Activated CD8-positive, alpha-beta T cell treated with anti-CD3 and anti-CD28 coated beads, Interleukin-2, amount 10 ng/mL, durations not matched to agents 7 days and 5 days (primary cell): ENCODE measurements around the gene DNAI2. TPM values are rescaled to one million over a fixed set of nuclear protein-coding genes. Genes with fewer than 3 reads are reported as not detected.
A peak's percentile ranks its signal among the peaks of the same experiment; 100 is the strongest.
"Not testable (repeated sequence)": the region's sequence is repeated elsewhere in the genome, so short reads cannot be mapped to it uniquely, and the experiment has no call there.

Experiments
- ATAC-seq: fragments of 150-1000 bp; cut with Tn5 transposase; one replicate; pipeline ENCODE4 v1.10.0; 2021; ENCODE audit warnings: moderate library complexity
- CTCF ChIA-PET: fragments of 350-600 bp; sonication (Branson Sonifier 250); formaldehyde crosslinking; loops from one replicate; lab custom pipeline; 2021; ENCODE audit warnings: antibody characterized with exemption; lab: Charles Lee
- POLR2A ChIA-PET: fragments of 350-600 bp; sonication (Branson Sonifier 250); formaldehyde crosslinking; loops from one replicate; lab custom pipeline; 2021; ENCODE audit warnings: antibody characterized with exemption; lab: Charles Lee
- DNase-seq: peaks from one replicate; pipeline ENCODE4 v3.0.0-alpha.2; 2020
- H3K27ac Mint-ChIP-seq: one replicate; pipeline ENCODE4 v1.8.0; 2021; ENCODE audit warnings: mild to moderate bottlenecking, mixed read lengths
- H3K27me3 Mint-ChIP-seq: one replicate; pipeline ENCODE4 v1.8.0; 2021; ENCODE audit warnings: low read depth, mixed read lengths
- H3K36me3 Mint-ChIP-seq: one replicate; pipeline ENCODE4 v1.8.0; 2021; ENCODE audit warnings: low read depth, mixed read lengths
- H3K4me1 Mint-ChIP-seq: one replicate; pipeline ENCODE4 v1.8.0; 2021; ENCODE audit warnings: low read depth, mixed read lengths
- H3K4me3 Mint-ChIP-seq: one replicate; pipeline ENCODE4 v1.8.0; 2021; ENCODE audit warnings: mild to moderate bottlenecking, mixed read lengths
- H3K9me3 Mint-ChIP-seq: one replicate; pipeline ENCODE4 v1.8.0; 2022; ENCODE audit warnings: mixed read lengths; ENCODE audit not compliant: insufficient read depth
- total RNA-seq, 2 experiments: library from RNA; stranded (reverse); gene quantifications; one replicate each; pipeline ENCODE4 v1.2.3, GENCODE V29; 2021

The DNAI2 gene
- total RNA-seq, 2 experiments from 2014 or later: 0.52 to 0.84 TPM

GRCh38 chr17:74249590-74250270, 24.3 kb upstream of the DNAI2 start:
- H3K27me3 Mint-ChIP-seq: no peaks in the 10 kb centered on the region
- H3K9me3 Mint-ChIP-seq: no peaks in the 10 kb centered on the region
- no peak overlapping the region for H3K27ac Mint-ChIP-seq
- CTCF ChIA-PET: interaction anchor here (1.0 to 1.4 kb wide), 4 partner anchors 24 to 41 kb away, joined by 3 read pairs; partner anchors contain the start of gene DNAI2
- ATAC-seq (peak; percentile 24), DNase-seq (no peak)
- no peak overlapping the region for H3K4me3 Mint-ChIP-seq
- no peaks in the 10 kb centered on the region for H3K4me1 Mint-ChIP-seq
- POLR2A ChIA-PET: no interaction called here
- H3K36me3 Mint-ChIP-seq: no peaks in the 10 kb centered on the region

- ChIA-PET POLR2A (no interaction called here), CTCF (interaction anchor here (1.0 to 1.4 kb wide), 3 partner anchors 24 to 42 kb away, joined by 3 read pairs; partner anchors contain the start of gene DNAI2)
- Mint-ChIP-seq H3K4me3 (no peak overlapping the region), H3K27me3 (no peaks in the 10 kb centered on the region), H3K9me3 (no peaks in the 10 kb centered on the region), H3K27ac (no peak overlapping the region), H3K4me1 (no peaks in the 10 kb centered on the region), H3K36me3 (no peaks in the 10 kb centered on the region)
- ATAC-seq: no peak
- no peak for DNase-seq
These were observed 23.6 kb upstream of the DNAI2 start for GRCh38 chr17:74250324-74250995.

- Mint-ChIP-seq H3K4me3 (no peak overlapping the region), H3K4me1 (no peaks in the 10 kb centered on the region), H3K27ac (no peak overlapping the region), H3K27me3 (no peaks in the 10 kb centered on the region), H3K36me3 (no peaks in the 10 kb centered on the region), H3K9me3 (no peaks in the 10 kb centered on the region)
- POLR2A ChIA-PET: no interaction called here
- ATAC-seq (no peak), DNase-seq (no peak)
- CTCF ChIA-PET: interaction anchor here (1.4 kb wide), 1 partner anchor 40 kb away, joined by 3 read pairs; no protein-coding TSS in a partner anchor
These were observed 23.0 kb upstream of the DNAI2 start for GRCh38 chr17:74251051-74251450.

GRCh38 chr17:74251569-74251968, 22.5 kb upstream of the DNAI2 start:
- POLR2A ChIA-PET: no interaction called here

GRCh38 chr17:74252211-74252610, 21.8 kb upstream of the DNAI2 start:
- Mint-ChIP-seq H3K4me1 (no peaks in the 10 kb centered on the region), H3K4me3 (no peak overlapping the region), H3K27ac (no peak overlapping the region), H3K9me3 (no peaks in the 10 kb centered on the region), H3K36me3 (no peaks in the 10 kb centered on the region), H3K27me3 (no peaks in the 10 kb centered on the region)
- DNase-seq (no peak), ATAC-seq (no peak)
- POLR2A ChIA-PET: no interaction called here
- CTCF ChIA-PET: no interaction called here

More at GRCh38 chr17:74251569-74251968, 22.5 kb upstream of the DNAI2 start:
- H3K36me3 Mint-ChIP-seq: no peaks in the 10 kb centered on the region
- ATAC-seq (no peak), DNase-seq (no peak)
- no peak overlapping the region for H3K4me3 Mint-ChIP-seq
- CTCF ChIA-PET: no interaction called here
- no peaks in the 10 kb centered on the region for H3K4me1 Mint-ChIP-seq
- no peaks in the 10 kb centered on the region for H3K9me3 Mint-ChIP-seq
- no peak overlapping the region for H3K27ac Mint-ChIP-seq
- no peaks in the 10 kb centered on the region for H3K27me3 Mint-ChIP-seq

GRCh38 chr17:74253036-74253435, 21.0 kb upstream of the DNAI2 start:
- no peak overlapping the region for H3K4me3 Mint-ChIP-seq
- no peak for ATAC-seq
- no peak overlapping the region for H3K27ac Mint-ChIP-seq
- no peak for DNase-seq
- POLR2A ChIA-PET: no interaction called here
- H3K36me3 Mint-ChIP-seq: no peaks in the 10 kb centered on the region
- no peaks in the 10 kb centered on the region for H3K4me1 Mint-ChIP-seq
- CTCF ChIA-PET: no interaction called here
- H3K27me3 Mint-ChIP-seq: no peaks in the 10 kb centered on the region
- H3K9me3 Mint-ChIP-seq: no peaks in the 10 kb centered on the region

- ATAC-seq: no peak
- POLR2A ChIA-PET: no interaction called here
- Mint-ChIP-seq H3K9me3 (no peaks in the 10 kb centered on the region), H3K4me1 (no peaks in the 10 kb centered on the region), H3K36me3 (no peaks in the 10 kb centered on the region), H3K27ac (no peak overlapping the region), H3K27me3 (no peaks in the 10 kb centered on the region), H3K4me3 (no peak overlapping the region)
- CTCF ChIA-PET: interaction anchor here (2.1 kb wide), 1 partner anchor 58 kb away, joined by 6 read pairs; no protein-coding TSS in a partner anchor
- DNase-seq: no peak
These were observed 16.7 kb upstream of the DNAI2 start for GRCh38 chr17:74257311-74257710.

GRCh38 chr17:74259667-74260524, 14.1 kb upstream of the DNAI2 start:
- ATAC-seq (no peak), DNase-seq (no peak)
- Mint-ChIP-seq H3K4me1 (no peaks in the 10 kb centered on the region), H3K4me3 (no peak overlapping the region), H3K27ac (no peak overlapping the region), H3K36me3 (no peaks in the 10 kb centered on the region), H3K27me3 (no peaks in the 10 kb centered on the region), H3K9me3 (no peaks in the 10 kb centered on the region)
- CTCF ChIA-PET: no interaction called here
- POLR2A ChIA-PET: no interaction called here

GRCh38 chr17:74260525-74260850, 13.5 kb upstream of the DNAI2 start:
- H3K27me3 Mint-ChIP-seq: no peaks in the 10 kb centered on the region
- DNase-seq: no peak
- CTCF ChIA-PET: interaction anchor here (0.7 kb wide), 1 partner anchor 31 kb away, joined by 3 read pairs; no protein-coding TSS in a partner anchor

GRCh38 chr17:74262601-74263000, 11.4 kb upstream of the DNAI2 start:
- Mint-ChIP-seq H3K4me1 (no peaks in the 10 kb centered on the region), H3K27ac (no peak overlapping the region), H3K27me3 (peaks cover 5% of the 10 kb centered on the region), H3K36me3 (no peaks in the 10 kb centered on the region), H3K4me3 (no peak overlapping the region), H3K9me3 (no peaks in the 10 kb centered on the region)
- DNase-seq: no peak
- POLR2A ChIA-PET: no interaction called here
- ATAC-seq: no peak
- CTCF ChIA-PET: no interaction called here

More at GRCh38 chr17:74260525-74260850, 13.5 kb upstream of the DNAI2 start:
- POLR2A ChIA-PET: no interaction called here
- ATAC-seq: no peak
- H3K9me3 Mint-ChIP-seq: no peaks in the 10 kb centered on the region
- no peaks in the 10 kb centered on the region for H3K36me3 Mint-ChIP-seq
- no peak overlapping the region for H3K4me3 Mint-ChIP-seq
- H3K27ac Mint-ChIP-seq: no peak overlapping the region
- no peaks in the 10 kb centered on the region for H3K4me1 Mint-ChIP-seq

GRCh38 chr17:74267054-74267453, 7.0 kb upstream of the DNAI2 start:
- POLR2A ChIA-PET, CTCF ChIA-PET, ATAC-seq: not testable (repeated sequence)

GRCh38 chr17:74267579-74267978, 6.5 kb upstream of the DNAI2 start:
- DNase-seq: no peak
- CTCF ChIA-PET: no interaction called here

More at GRCh38 chr17:74267054-74267453, 7.0 kb upstream of the DNAI2 start:
- H3K9me3 Mint-ChIP-seq, H3K27ac Mint-ChIP-seq, H3K36me3 Mint-ChIP-seq, H3K4me3 Mint-ChIP-seq, H3K4me1 Mint-ChIP-seq, DNase-seq: not testable (repeated sequence)
- H3K27me3 Mint-ChIP-seq: peaks cover 11% of the 10 kb centered on the region

More at GRCh38 chr17:74267579-74267978, 6.5 kb upstream of the DNAI2 start:
- no peaks in the 10 kb centered on the region for H3K4me1 Mint-ChIP-seq
- no peak for ATAC-seq
- no peak overlapping the region for H3K27ac Mint-ChIP-seq
- H3K36me3 Mint-ChIP-seq: no peaks in the 10 kb centered on the region
- H3K9me3 Mint-ChIP-seq: no peaks in the 10 kb centered on the region
- no peak overlapping the region for H3K4me3 Mint-ChIP-seq
- peaks cover 11% of the 10 kb centered on the region for H3K27me3 Mint-ChIP-seq
- POLR2A ChIA-PET: no interaction called here
